ENCODE data around the gene SAMD11. TPM values are rescaled to one million over a fixed set of nuclear protein-coding genes. Genes with fewer than 3 reads are reported as not detected.

Gene SAMD11
- total RNA-seq, 1 donor from 2014 or later = 0.53 TPM

DNA sequence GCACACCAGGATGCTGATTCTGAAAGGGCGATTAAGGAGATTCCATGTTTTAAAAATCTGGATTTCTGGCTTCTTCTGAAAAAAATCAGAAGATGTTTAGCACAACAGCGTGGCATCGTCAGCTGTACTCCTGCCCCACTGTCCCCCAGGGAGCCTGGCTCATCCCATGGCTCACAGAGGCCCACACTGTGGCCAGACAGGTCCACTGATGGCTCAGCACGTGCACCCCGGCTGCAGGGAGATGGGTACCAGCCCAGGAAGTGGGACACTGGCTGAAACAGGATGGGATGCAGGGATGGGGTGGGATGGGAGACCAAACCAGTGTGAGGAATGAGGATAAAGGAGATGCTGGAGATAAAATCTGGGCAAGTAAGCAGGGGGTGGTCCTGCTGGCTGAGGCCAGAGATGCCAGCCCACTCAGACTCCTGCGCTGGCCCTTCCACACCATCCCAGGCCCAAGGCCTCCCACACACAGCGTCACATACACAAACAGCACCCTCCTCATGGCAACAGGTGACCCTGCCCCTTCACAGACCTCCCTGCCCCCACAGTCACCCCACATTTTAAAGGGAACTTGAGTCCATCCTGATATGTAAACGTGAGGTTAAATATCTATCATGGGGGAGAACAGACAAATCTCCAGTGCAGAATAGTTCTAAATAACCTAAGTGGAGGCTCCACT, 23.9 kb upstream of the SAMD11 start:
- DNase-seq (ENCODE audit: low read depth) = no peak
- peaks cover 4% of the 10 kb centered on the region for H3K27me3 ChIP-seq (ENCODE audit: control insufficient read depth, insufficient read depth, low read length)
- no peak for FAIRE-seq
- TF ChIP-seq, protein P1, sequence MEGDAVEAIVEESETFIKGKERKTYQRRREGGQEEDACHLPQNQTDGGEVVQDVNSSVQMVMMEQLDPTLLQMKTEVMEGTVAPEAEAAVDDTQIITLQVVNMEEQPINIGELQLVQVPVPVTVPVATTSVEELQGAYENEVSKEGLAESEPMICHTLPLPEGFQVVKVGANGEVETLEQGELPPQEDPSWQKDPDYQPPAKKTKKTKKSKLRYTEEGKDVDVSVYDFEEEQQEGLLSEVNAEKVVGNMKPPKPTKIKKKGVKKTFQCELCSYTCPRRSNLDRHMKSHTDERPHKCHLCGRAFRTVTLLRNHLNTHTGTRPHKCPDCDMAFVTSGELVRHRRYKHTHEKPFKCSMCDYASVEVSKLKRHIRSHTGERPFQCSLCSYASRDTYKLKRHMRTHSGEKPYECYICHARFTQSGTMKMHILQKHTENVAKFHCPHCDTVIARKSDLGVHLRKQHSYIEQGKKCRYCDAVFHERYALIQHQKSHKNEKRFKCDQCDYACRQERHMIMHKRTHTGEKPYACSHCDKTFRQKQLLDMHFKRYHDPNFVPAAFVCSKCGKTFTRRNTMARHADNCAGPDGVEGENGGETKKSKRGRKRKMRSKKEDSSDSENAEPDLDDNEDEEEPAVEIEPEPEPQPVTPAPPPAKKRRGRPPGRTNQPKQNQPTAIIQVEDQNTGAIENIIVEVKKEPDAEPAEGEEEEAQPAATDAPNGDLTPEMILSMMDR (IDR thresholded peaks at IDR 0.05; ENCODE audit: insufficient read depth, low read length, severe bottlenecking) = no peak
- no peaks in the 10 kb centered on the region for H3K36me3 ChIP-seq (ENCODE audit: control insufficient read depth, insufficient read depth, low read length)
- no peak overlapping the region for H3K4me3 ChIP-seq (ENCODE audit: low read depth, low read length)

DNA sequence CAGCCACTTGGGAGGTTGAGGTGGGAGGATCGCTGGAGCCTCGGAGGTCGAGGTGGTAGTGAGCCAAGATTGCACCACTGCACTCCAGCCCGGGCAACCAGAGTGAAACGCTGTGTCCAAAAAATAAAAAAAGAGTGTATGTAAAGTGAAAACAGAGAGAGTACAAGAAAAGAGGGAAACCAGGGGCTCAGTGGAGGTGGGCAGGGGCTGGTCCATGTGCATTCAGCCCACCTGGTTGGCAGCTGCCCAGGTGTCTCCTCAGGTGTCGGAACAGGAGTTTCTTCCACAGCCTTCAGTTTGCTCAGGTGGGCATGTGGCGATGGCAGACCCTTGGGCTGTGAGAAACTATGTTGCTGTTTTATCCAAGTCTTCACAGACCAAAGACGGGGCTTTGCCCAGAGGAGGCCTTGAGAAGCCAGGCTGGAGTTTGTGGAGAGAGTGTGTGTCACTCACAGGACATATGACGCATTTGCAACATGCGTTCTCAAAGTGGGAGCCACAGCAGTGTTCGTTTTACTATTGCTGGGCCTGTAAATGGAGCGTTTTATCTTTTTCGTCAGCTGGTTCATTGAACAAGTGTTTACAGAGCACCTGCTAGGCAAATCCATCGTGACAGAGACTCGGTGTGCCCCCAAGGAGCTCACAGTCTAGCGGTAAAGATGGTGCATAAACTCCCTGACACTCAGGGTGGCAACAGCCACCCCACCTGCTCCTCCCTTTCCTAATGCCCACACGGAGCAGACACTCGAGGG, 22.4 kb upstream of the SAMD11 start:
- TF ChIP-seq, protein P1 (IDR thresholded peaks at IDR 0.05; ENCODE audit: insufficient read depth, low read length, severe bottlenecking) = no peak
- Histone ChIP-seq H3K4me3 (ENCODE audit: low read depth, low read length) (no peak overlapping the region), H3K27me3 (ENCODE audit: control insufficient read depth, insufficient read depth, low read length) (peaks cover 4% of the 10 kb centered on the region), H3K36me3 (ENCODE audit: control insufficient read depth, insufficient read depth, low read length) (no peaks in the 10 kb centered on the region)
- FAIRE-seq (peak; percentile 47), DNase-seq (ENCODE audit: low read depth) (no peak)

- TF ChIP-seq, protein P1 (IDR thresholded peaks at IDR 0.05; ENCODE audit: insufficient read depth, low read length, severe bottlenecking) = no peak
- no peak for FAIRE-seq
- no peak for DNase-seq (ENCODE audit: low read depth)
- Histone ChIP-seq H3K27me3 (ENCODE audit: control insufficient read depth, insufficient read depth, low read length) (peaks cover 4% of the 10 kb centered on the region), H3K4me3 (ENCODE audit: low read depth, low read length) (no peak overlapping the region), H3K36me3 (ENCODE audit: control insufficient read depth, insufficient read depth, low read length) (no peaks in the 10 kb centered on the region)
Measured at GRCh38 chr1:902802-903201, 20.9 kb upstream of the SAMD11 start.

GRCh38 chr1:903305-903704, 20.4 kb upstream of the SAMD11 start:
- H3K36me3 ChIP-seq (ENCODE audit: control insufficient read depth, insufficient read depth, low read length) = no peaks in the 10 kb centered on the region
- peaks cover 4% of the 10 kb centered on the region for H3K27me3 ChIP-seq (ENCODE audit: control insufficient read depth, insufficient read depth, low read length)
- TF ChIP-seq, protein P1 (IDR thresholded peaks at IDR 0.05; ENCODE audit: insufficient read depth, low read length, severe bottlenecking) = no peak
- FAIRE-seq = no peak
- no peak for DNase-seq (ENCODE audit: low read depth)
- H3K4me3 ChIP-seq (ENCODE audit: low read depth, low read length) = no peak overlapping the region

- TF ChIP-seq, protein P1 (IDR thresholded peaks at IDR 0.05; ENCODE audit: insufficient read depth, low read length, severe bottlenecking) = no peak
- DNase-seq (ENCODE audit: low read depth) = no peak
- H3K36me3 ChIP-seq (ENCODE audit: control insufficient read depth, insufficient read depth, low read length) = no peaks in the 10 kb centered on the region
- FAIRE-seq = no peak
- peaks cover 4% of the 10 kb centered on the region for H3K27me3 ChIP-seq (ENCODE audit: control insufficient read depth, insufficient read depth, low read length)
- peak overlapping the region; percentile 44 for H3K4me3 ChIP-seq (ENCODE audit: low read depth, low read length)
Measured at GRCh38 chr1:903721-904271, 19.9 kb upstream of the SAMD11 start.

Data from bronchial epithelial cell (primary cell).